Medulla oblongata (tissue), 1 donor: Measurements from ENCODE around the gene PKDREJ.
"Not testable (repeated sequence)": the region's sequence is repeated elsewhere in the genome, so short reads cannot be mapped to it uniquely, and the experiment has no call there.

Experiments used
- DNase-seq: peaks from one replicate; pipeline ENCODE4 v3.0.0-alpha.2; 2015; ENCODE audit errors: extremely low spot score

The PKDREJ gene

GRCh38 chr22:46263216-46263590 is at the start of gene PKDREJ:
TSS of gene PKDREJ (minus strand) at chr22:46263343. CDS start at chr22:46263322, 21 bp downstream.
- DNase-seq = no peak

GRCh38 chr22:46312848-46313247 is 49.7 kb upstream of the PKDREJ start:
- not testable (repeated sequence) for DNase-seq

- no peak for DNase-seq
Measured at GRCh38 chr22:46312056-46312455, 48.9 kb upstream of the PKDREJ start.

- no peak for DNase-seq
Measured at GRCh38 chr22:46309526-46310085, 46.5 kb upstream of the PKDREJ start.

- DNase-seq = no peak
Measured at GRCh38 chr22:46308283-46308988, 45.3 kb upstream of the PKDREJ start.

GRCh38 chr22:46303347-46303965 is 40.3 kb upstream of the PKDREJ start:
- no peak for DNase-seq

GRCh38 chr22:46300491-46300890 is 37.3 kb upstream of the PKDREJ start:
- DNase-seq = no peak

GRCh38 chr22:46299101-46299500 is 36.0 kb upstream of the PKDREJ start:
- no peak for DNase-seq

GRCh38 chr22:46297151-46297812 is 34.1 kb upstream of the PKDREJ start:
- no peak for DNase-seq

- DNase-seq = peak; percentile 99
Measured at GRCh38 chr22:46296257-46297150, 33.4 kb upstream of the PKDREJ start, which contains the start of gene GTSE1. TSS of gene GTSE1 (plus strand) at chr22:46296870. CDS start at chr22:46297401, 531 bp downstream.

GRCh38 chr22:46295277-46295971 is 32.3 kb upstream of the PKDREJ start:
- DNase-seq = no peak

GRCh38 chr22:46294784-46295183 is 31.6 kb upstream of the PKDREJ start:
- no peak for DNase-seq

- peak; percentile 62 for DNase-seq
Measured at GRCh38 chr22:46293577-46294260, 30.6 kb upstream of the PKDREJ start.

- no peak for DNase-seq
Measured at GRCh38 chr22:46292732-46293131, 29.6 kb upstream of the PKDREJ start.

GRCh38 chr22:46292173-46292572 is 29.0 kb upstream of the PKDREJ start:
- no peak for DNase-seq

- DNase-seq = no peak
Measured at GRCh38 chr22:46290843-46291785, 28.0 kb upstream of the PKDREJ start.

- no peak for DNase-seq
Measured at GRCh38 chr22:46290121-46290842, 27.1 kb upstream of the PKDREJ start.

- DNase-seq = no peak
Measured at GRCh38 chr22:46289244-46289891, 26.2 kb upstream of the PKDREJ start.
